Subcutaneous abdominal adipose tissue (tissue), 5 donors: ENCODE measurements around the gene WAS.
"Not testable (repeated sequence)": the region's sequence is repeated elsewhere in the genome, so short reads cannot be mapped to it uniquely, and the experiment has no call there.

Source experiments
- H3K27ac ChIP-seq: one replicate; pipeline ENCODE4 v1.7.0; 2013; ENCODE audit warnings: low read depth, mild to moderate bottlenecking, inconsistent platforms, low read length, moderate library complexity
- H3K27me3 ChIP-seq, 5 donors: one replicate each; pipeline ENCODE4 v1.7.0; 2013; ENCODE audit warnings: low read length in 5 of 5, inconsistent platforms in 1 of 5; ENCODE audit not compliant: control insufficient read depth in 5 of 5, insufficient read depth in 4 of 5
- H3K36me3 ChIP-seq, 5 donors: one replicate each; pipeline ENCODE4 v1.7.0; 2013; ENCODE audit warnings: low read length in 5 of 5; ENCODE audit not compliant: control insufficient read depth in 5 of 5, insufficient read depth in 5 of 5
- H3K4me1 ChIP-seq, 5 donors: one replicate each; pipeline ENCODE4 v1.7.0; 2013; ENCODE audit warnings: low read length in 5 of 5, mild to moderate bottlenecking in 3 of 5, moderate library complexity in 1 of 5; ENCODE audit not compliant: control insufficient read depth in 5 of 5, insufficient read depth in 5 of 5
- H3K4me3 ChIP-seq, 5 donors: one replicate each; pipeline ENCODE4 v1.7.0; 2013; ENCODE audit warnings: low read length in 5 of 5, low read depth in 1 of 5
- H3K9ac ChIP-seq, 5 donors: one replicate each; pipeline ENCODE4 v1.7.0; 2013; ENCODE audit warnings: low read length in 5 of 5, mild to moderate bottlenecking in 4 of 5, moderate library complexity in 3 of 5
- H3K9me3 ChIP-seq, 5 donors: one replicate each; pipeline ENCODE4 v1.7.0; 2013; ENCODE audit warnings: low read length in 5 of 5; ENCODE audit not compliant: control insufficient read depth in 5 of 5
- donor health status: healthy.
- donor health status: healthy.
- donor health status: healthy.
- donor health status: healthy.
- donor health status: healthy.

WAS gene

DNA sequence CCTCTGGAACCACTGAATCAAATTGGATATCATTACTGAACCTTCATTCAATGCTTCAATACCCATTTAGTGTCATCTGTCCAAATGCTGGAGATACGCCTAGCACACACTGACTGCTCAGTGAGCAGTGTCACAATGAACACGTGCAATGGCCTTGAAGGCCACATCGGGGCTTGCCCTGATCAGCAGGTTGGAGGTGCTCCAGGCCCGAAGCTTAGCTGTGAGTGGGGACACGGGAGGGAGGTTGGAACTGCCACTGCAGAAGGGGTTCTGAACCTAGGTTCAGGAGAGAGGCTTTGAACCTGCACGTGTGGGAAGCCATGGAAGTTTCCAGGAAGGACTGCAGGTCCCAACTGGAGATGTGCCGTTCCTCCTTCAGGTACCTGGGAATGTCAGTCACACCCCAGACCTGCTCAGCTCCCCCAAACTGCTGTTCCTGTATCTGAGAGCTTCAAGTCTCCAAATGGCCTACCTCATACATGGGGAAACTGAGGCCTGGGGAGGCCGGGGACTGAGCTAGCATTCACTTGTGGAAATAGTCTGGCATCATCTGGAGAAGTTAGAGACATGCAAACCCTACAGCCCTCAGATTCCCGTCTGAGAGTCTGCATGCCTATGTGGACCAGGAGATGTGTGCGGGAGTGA lies 1.9 kb upstream of the WAS start:
- no peak overlapping the region for H3K27ac ChIP-seq
- peaks cover 0 to 28% (median 7%) of the 10 kb centered on the region in 5 donors for H3K4me1 ChIP-seq

DNA sequence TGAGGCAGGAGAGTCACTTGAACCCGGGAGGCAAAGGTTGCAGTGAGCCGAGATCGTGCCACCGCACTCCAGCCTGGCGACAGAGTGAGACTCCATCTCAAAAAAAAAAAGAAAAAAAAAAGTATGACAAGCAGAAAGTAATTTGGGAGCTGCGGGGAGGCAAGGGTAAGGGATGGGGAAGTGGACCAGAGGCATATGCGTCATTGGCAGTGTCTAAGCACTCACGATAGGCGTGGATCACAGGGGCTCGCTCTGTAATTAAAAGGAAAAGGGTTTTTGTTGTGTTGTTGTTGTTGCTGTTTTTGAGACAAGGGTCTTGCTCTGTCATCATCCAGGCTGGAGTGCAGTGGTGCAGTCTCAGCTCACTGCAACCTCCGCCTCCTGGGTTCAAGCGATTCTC lies 804 bp upstream of the WAS start:
- H3K9ac ChIP-seq, H3K27ac ChIP-seq, H3K9me3 ChIP-seq, H3K36me3 ChIP-seq, H3K4me3 ChIP-seq: not testable (repeated sequence)
- Histone ChIP-seq H3K4me1 (peaks cover 0 to 18% (median 0%) of the 10 kb centered on the region in 5 donors), H3K27me3 (peaks cover 3 to 48% (median 32%) of the 10 kb centered on the region in 5 donors)

More for the DNA sequence above, 1.9 kb upstream of the WAS start:
- Histone ChIP-seq H3K9ac (peak overlapping the region in 1 of 5 donors; percentile 20), H3K36me3 (no peaks in the 10 kb centered on the region), H3K27me3 (peaks cover 3 to 40% (median 26%) of the 10 kb centered on the region in 5 donors), H3K9me3 (no peaks in the 10 kb centered on the region), H3K4me3 (no peak overlapping the region)

DNA sequence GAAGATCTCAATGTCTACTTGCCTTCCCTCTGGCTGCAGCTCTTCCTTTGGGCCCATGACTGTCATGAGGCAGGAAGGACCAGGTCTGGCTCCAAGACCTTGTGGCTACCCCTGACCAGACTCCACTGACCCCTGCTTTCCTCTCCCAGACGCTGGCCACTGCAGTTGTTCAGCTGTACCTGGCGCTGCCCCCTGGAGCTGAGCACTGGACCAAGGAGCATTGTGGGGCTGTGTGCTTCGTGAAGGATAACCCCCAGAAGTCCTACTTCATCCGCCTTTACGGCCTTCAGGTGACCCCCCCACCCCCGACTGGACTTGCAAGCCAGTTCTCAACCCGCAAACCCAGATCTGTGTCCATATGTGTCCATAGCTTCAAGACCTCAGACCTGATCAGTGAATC lies 535 bp downstream of the WAS start:
- Histone ChIP-seq H3K4me3 (peak overlapping the region in 4 of 5 donors; percentile 24 to 58 (median 49)), H3K36me3 (no peaks in the 10 kb centered on the region), H3K9me3 (no peaks in the 10 kb centered on the region), H3K27me3 (peaks cover 3 to 55% (median 34%) of the 10 kb centered on the region in 5 donors), H3K9ac (no peak overlapping the region), H3K27ac (no peak overlapping the region), H3K4me1 (peaks cover 0 to 18% (median 0%) of the 10 kb centered on the region in 5 donors)

DNA sequence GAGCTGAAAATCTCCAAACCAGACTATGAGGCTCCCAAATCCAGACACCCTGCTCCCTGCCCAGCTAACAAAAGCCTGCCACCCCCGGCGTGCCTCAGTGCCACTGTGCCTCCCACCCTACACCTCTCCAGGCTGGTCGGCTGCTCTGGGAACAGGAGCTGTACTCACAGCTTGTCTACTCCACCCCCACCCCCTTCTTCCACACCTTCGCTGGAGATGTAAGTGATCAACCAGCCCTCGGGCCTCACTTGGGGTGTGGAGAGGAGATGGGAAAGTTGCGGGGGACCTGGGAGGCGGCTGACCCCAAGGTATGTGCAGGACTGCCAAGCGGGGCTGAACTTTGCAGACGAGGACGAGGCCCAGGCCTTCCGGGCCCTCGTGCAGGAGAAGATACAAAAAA lies 1.8 kb downstream of the WAS start:
- Histone ChIP-seq H3K36me3 (no peaks in the 10 kb centered on the region), H3K9ac (peak overlapping the region in 1 of 5 donors; percentile 5), H3K4me1 (peaks cover 0 to 18% (median 0%) of the 10 kb centered on the region in 5 donors), H3K4me3 (no peak overlapping the region), H3K27me3 (peaks cover 3 to 50% (median 36%) of the 10 kb centered on the region in 5 donors), H3K9me3 (no peaks in the 10 kb centered on the region), H3K27ac (no peak overlapping the region)

DNA sequence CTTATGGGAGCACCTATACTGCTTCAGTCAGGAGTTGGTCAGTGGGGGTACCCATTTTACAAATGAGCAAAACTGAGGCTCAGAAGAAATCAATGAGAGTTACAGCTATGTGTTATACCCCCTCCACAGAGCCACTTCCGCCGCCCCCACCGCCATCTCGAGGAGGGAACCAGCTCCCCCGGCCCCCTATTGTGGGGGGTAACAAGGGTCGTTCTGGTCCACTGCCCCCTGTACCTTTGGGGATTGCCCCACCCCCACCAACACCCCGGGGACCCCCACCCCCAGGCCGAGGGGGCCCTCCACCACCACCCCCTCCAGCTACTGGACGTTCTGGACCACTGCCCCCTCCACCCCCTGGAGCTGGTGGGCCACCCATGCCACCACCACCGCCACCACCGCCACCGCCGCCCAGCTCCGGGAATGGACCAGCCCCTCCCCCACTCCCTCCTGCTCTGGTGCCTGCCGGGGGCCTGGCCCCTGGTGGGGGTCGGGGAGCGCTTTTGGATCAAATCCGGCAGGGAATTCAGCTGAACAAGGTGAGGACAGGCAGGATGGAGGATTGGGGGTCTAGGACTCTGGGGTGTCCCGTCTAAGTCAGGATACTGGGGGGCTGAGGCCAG lies 5.0 kb downstream of the WAS start:
- H3K4me3 ChIP-seq: no peak overlapping the region
- no peaks in the 10 kb centered on the region for H3K36me3 ChIP-seq
- H3K27ac ChIP-seq: no peak overlapping the region
- H3K27me3 ChIP-seq: peaks cover under 1 to 47% (median 32%) of the 10 kb centered on the region in 5 donors
- no peaks in the 10 kb centered on the region for H3K9me3 ChIP-seq
- no peak overlapping the region for H3K9ac ChIP-seq
- peaks cover 0 to 13% (median 0%) of the 10 kb centered on the region in 5 donors for H3K4me1 ChIP-seq

DNA sequence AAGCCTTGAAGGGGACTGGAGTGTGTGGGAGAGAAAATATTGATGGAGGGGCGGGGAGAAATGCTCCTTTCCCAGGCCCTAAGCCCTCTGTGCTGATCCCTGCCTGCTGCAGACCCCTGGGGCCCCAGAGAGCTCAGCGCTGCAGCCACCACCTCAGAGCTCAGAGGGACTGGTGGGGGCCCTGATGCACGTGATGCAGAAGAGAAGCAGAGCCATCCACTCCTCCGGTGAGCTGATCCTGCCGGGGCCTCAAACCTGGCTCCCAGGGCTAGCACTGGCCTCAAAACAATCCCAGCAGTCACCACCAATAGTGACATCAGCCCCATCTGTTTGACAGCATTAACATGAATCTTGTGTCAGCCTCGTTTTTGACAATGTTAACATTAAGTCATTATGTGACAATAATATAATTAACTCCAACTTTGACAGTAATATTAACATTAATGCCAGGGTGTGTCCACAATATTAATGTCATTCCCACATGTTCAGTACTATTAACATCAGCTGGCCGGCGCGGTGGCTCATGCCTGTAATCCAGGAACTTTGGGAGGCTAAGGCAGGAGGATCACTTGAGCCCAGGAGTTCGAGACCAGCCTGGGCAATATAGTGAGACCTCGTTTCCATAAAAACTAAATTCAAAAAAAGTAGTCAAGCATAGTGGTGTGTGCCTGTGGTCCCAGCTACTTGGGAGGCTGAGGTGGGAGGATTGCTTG lies 5.8 kb downstream of the WAS start:
- no peak overlapping the region for H3K9ac ChIP-seq
- H3K36me3 ChIP-seq: no peaks in the 10 kb centered on the region
- H3K4me1 ChIP-seq: peaks cover 0 to 12% (median 0%) of the 10 kb centered on the region in 5 donors
- H3K4me3 ChIP-seq: no peak overlapping the region
- H3K27ac ChIP-seq: no peak overlapping the region
- no peaks in the 10 kb centered on the region for H3K9me3 ChIP-seq
- H3K27me3 ChIP-seq: peaks cover 0 to 42% (median 25%) of the 10 kb centered on the region in 5 donors

DNA sequence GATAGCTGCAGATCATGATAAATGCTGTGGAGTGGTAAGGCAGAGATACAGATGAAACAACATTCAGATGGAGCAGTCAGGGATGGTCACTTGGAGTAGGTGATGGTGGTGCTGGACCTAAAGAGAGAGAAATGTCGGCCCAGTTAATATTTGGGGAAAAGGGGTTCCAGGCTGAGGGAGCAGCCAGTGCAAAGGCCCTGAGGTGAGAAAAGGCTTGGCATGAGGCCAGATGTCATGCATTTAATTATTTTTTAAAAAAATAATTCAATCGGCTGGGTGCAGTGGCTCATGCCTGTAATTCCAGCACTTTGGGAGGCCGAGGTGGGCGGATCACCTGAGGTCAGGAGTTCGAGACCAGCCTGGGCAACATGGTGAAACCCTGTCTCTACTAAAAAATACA lies 8.1 kb downstream of the WAS start:
- H3K9ac ChIP-seq, H3K27ac ChIP-seq, H3K9me3 ChIP-seq, H3K4me3 ChIP-seq, H3K36me3 ChIP-seq: not testable (repeated sequence)
- peaks cover 0 to 24% (median 18%) of the 10 kb centered on the region in 5 donors for H3K27me3 ChIP-seq
- H3K4me1 ChIP-seq: peaks cover 3 to 13% (median 11%) of the 10 kb centered on the region in 5 donors

DNA sequence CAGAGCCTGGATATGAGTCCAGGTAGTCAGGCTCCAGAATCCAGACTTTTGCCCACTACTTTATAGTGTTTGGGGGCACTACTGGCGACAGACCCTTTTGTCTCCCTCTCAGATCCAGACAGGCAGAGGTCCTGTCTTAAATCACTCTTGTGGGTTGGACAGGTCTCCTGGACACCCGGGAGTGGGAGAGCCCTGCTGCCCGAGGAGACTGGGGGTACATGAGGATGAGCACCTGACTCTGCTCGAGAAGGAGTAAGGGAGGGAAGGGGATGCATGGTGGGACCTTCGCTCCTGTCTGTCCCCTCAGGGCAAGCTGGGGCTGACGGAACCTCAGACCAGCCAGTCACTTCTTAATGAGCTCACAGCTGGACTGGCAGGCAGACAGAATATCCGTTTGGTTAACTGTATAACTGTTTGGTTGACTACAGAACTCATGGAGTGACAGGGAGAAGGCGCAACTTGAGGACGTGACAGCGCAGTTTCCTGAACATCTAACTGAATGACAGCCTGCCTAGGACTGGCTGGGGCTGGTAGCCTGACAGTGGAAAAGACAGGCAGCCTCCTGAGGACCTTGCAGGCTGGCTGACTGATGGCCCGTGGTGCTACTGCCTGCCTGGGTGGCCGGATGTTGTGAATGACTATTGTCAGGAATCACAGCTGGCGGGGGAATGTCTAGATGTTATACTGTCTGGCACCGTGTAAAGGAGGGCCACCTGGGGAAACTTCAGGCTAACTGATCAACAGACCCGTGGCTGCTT lies 11.4 kb downstream of the WAS start:
- Histone ChIP-seq H3K4me3 (peak overlapping the region in 2 of 5 donors; percentile 57 to 66), H3K27ac (no peak overlapping the region), H3K36me3 (peaks cover 0 to 10% (median 6%) of the 10 kb centered on the region in 5 donors), H3K4me1 (peaks cover 3 to 20% (median 16%) of the 10 kb centered on the region in 5 donors), H3K27me3 (peaks cover 0 to 14% (median 8%) of the 10 kb centered on the region in 5 donors), H3K9ac (peak overlapping the region in 2 of 5 donors; percentile 71 to 79), H3K9me3 (no peaks in the 10 kb centered on the region)

DNA sequence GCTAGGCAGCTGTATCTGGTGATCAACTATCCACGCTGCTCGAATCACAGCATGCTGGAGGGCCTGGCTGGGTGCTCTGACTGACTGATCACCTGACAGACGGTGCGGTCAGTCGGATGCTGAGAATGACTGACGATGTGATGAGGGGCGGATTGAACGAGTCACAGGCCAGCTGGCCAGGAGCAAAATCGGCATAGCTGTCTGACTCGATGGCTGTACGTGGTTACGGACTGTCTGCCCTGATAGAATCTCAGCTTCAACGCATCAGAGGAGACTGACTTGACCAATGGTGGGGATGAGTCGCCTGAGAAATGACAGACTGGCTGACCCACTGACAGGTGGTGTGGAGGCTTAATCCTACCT lies 11.9 kb downstream of the WAS start:
- no peaks in the 10 kb centered on the region for H3K9me3 ChIP-seq
- H3K27me3 ChIP-seq: peaks cover 0 to 14% (median 8%) of the 10 kb centered on the region in 5 donors
- H3K27ac ChIP-seq: no peak overlapping the region
- H3K36me3 ChIP-seq: peaks cover 0 to 15% (median 11%) of the 10 kb centered on the region in 5 donors
- peaks cover 3 to 20% (median 16%) of the 10 kb centered on the region in 5 donors for H3K4me1 ChIP-seq
- H3K9ac ChIP-seq: peak overlapping the region; percentile 53 to 84 (median 73)
- peak overlapping the region; percentile 57 to 78 (median 66) for H3K4me3 ChIP-seq
